Gastrocnemius medialis (tissue), 4 donors: ENCODE measurements around the gene EGFLAM. TPM values are rescaled to one million over a fixed set of nuclear protein-coding genes. Genes with fewer than 3 reads are reported as not detected.

Experiments used
- ATAC-seq, 2 donors: fragments of 150-250 bp; one replicate each; pipeline ENCODE4 v1.9.1; 2016
- DNase-seq, 2 donors: peaks; one replicate each; pipeline ENCODE4 v3.0.0-alpha.2; 2019
- H3K27ac ChIP-seq, 4 donors: fragments of 200-600 bp; sonication (generic); 1 replicate in 1 of 4; 2 replicates in 3 of 4; pipeline ENCODE4 v1.5.1; 2016 to 2018; ENCODE audit warnings: mild to moderate bottlenecking in 2 of 4, moderate library complexity in 1 of 4
- H3K27me3 ChIP-seq, 3 donors: fragments of 200-600 bp; sonication (generic) in 2 of 3; 1 replicate in 1 of 3; 2 replicates in 2 of 3; pipeline versions ENCODE4 v1.5.1 to v1.6.0; 2016 to 2019; ENCODE audit warnings: mild to moderate bottlenecking in 1 of 3, moderate library complexity in 1 of 3
- H3K36me3 ChIP-seq, 2 donors: fragments of 200-600 bp; sonication (generic) in 1 of 2; one replicate each; pipeline ENCODE4 v1.5.1; 2017 to 2018
- H3K4me1 ChIP-seq, 2 donors: fragments of 200-600 bp; sonication (generic) in 1 of 2; one replicate each; pipeline ENCODE4 v1.5.1; 2016 to 2017; ENCODE audit warnings: mild to moderate bottlenecking in 2 of 2
- H3K4me3 ChIP-seq, 4 donors: fragments of 200-600 bp; sonication (generic) in 3 of 4; 1 replicate in 1 of 4; 2 replicates in 3 of 4; pipeline ENCODE4 v1.5.1; 2016 to 2019; ENCODE audit warnings: mild to moderate bottlenecking in 2 of 4
- H3K9me3 ChIP-seq, 3 donors: fragments of 200-600 bp; sonication (generic) in 2 of 3; 1 replicate in 1 of 3; 2 replicates in 2 of 3; pipeline ENCODE4 v1.5.1; 2016 to 2019
- CTCF ChIP-seq, 5 experiments: fragments of 450-650 bp in 3 of 5; fragments of 200-600 bp in 2 of 5; sonication (generic) in 2 of 5; IDR thresholded peaks in 4 of 5; conservative IDR thresholded peaks in 1 of 5; 1 replicate in 4 of 5; 2 replicates in 1 of 5; pipeline ENCODE4 v1.5.1; 2016 to 2019; ENCODE audit warnings: antibody characterized with exemption in 5 of 5, mild to moderate bottlenecking in 3 of 5, moderate library complexity in 3 of 5
- POLR2A ChIP-seq, 2 donors: fragments of 450-650 bp; IDR thresholded peaks; one replicate each; pipeline ENCODE4 v1.6.1; 2017; ENCODE audit warnings: antibody characterized with exemption in 2 of 2, mild to moderate bottlenecking in 2 of 2, moderate library complexity in 2 of 2
- in situ Hi-C, 4 donors: fragments of 200-750 bp; cut with MboI; loops; one replicate each; pipeline versions ENCODE4 v1.15.0 to v1.8.0; 2017; ENCODE audit warnings: low sequenced_read_pairs in 4 of 4
- intact Hi-C: fragments of 100-400 bp; cut with DNase I; formaldehyde crosslinking; loops from one replicate; pipeline ENCODE4 v1.15.1; 2023; ENCODE audit warnings: low total_unique reads
- total RNA-seq, 4 donors: library from RNA; depleted of rRNA; stranded (reverse); fragments of >200 nt; gene quantifications; one replicate each; pipeline versions ENCODE4 v1.1.0 to v1.2.3, GENCODE V29; 2016

Gene EGFLAM
- total RNA-seq, 4 donors from 2014 or later, result 19.2 to 36.4 (median 32.7) TPM

DNA sequence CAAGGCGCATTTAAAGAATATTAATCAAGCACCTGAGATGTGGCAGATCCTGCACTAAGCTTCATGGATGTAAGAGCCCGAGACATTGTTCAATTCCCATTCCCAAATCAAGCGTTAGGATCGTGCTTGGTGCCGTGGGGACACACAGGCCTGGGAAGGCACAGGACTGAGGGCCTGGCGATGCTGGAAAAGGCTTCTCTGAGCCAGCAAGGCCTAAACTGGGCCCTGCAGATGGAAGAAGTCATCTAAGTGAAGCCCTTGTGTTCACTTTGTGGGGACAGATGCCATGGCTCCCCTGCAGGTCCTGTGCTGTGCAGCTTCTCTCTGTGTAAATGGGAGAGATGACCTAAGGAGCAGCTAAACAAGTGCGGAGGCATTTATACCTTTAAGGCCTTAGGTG, 214.2 kb downstream of the EGFLAM start:
- in situ Hi-C loops, result no loop called here
- Histone ChIP-seq H3K27ac (peak overlapping the region; percentile 24 to 58 (median 45)), H3K4me3 (no peak overlapping the region), H3K27me3 (no peaks in the 10 kb centered on the region), H3K4me1 (peaks cover 36% of the 10 kb centered on the region in 2 donors), H3K36me3 (no peaks in the 10 kb centered on the region), H3K9me3 (no peaks in the 10 kb centered on the region)
- intact Hi-C loops, result no loop called here
- ATAC-seq, result no peak
- TF ChIP-seq CTCF (IDR thresholded peaks at IDR 0.05 in 4 of 5, conservative IDR thresholded peaks at IDR 0.05 in 1 of 5) (no peak), POLR2A (IDR thresholded peaks at IDR 0.05) (no peak)
- DNase-seq, result no peak

DNA sequence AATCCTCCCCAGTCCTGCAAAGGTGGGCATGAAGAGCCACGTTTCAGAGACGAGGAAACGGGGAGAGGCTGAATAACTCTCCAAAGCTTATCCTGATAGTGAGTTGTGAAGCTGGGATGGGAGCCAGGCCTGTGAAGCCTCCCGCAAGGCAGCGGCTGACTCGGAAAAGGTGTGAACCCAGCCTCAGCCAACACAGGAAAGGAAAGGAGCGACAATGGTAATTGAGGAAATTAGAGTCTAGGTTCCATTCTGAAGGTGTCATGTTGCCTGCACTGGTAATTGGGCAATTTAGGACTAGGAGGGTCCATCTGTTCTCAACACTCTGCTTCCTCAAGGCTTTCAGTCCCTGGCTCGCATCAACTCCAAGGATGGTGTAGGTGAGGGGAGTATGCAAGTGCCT, 214.6 kb downstream of the EGFLAM start:
- in situ Hi-C loops (no loop called here), intact Hi-C loops (no loop called here)
- no peak for DNase-seq
- no peak for TF ChIP-seq POLR2A (IDR thresholded peaks at IDR 0.05)
- TF ChIP-seq CTCF (IDR thresholded peaks at IDR 0.05 in 4 of 5, conservative IDR thresholded peaks at IDR 0.05 in 1 of 5), result no peak
- Histone ChIP-seq H3K9me3 (no peaks in the 10 kb centered on the region), H3K36me3 (no peaks in the 10 kb centered on the region), H3K4me1 (peaks cover 31% of the 10 kb centered on the region in 2 donors), H3K4me3 (no peak overlapping the region), H3K27ac (peak overlapping the region; percentile 24 to 58 (median 45)), H3K27me3 (no peaks in the 10 kb centered on the region)
- no peak for ATAC-seq

DNA sequence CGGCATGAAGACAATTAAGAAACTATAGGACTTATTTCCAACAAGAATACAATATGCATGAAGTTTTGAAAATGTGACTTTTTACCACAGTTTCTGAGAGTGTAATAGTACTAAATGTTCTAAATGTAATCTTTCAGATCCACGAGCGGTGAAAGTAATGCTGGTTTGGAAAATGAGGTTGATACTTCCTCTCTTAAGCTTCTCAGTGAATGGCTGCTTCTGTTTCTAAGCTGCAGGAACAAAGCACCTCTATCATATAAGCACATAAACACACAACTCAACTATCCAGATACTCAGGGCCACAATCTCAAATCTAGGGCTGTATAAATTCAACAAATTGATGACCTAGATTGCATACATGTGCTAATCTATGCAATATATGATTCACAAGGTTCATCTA, 219.8 kb downstream of the EGFLAM start:
- H3K4me3 ChIP-seq, result no peak overlapping the region
- ATAC-seq (no peak), DNase-seq (no peak)
- H3K4me1 ChIP-seq, result peaks cover 4 to 6% of the 10 kb centered on the region in 2 donors
- intact Hi-C loops, result loop anchor here (5.0 kb wide), 1 partner anchor 36 kb away; no protein-coding TSS in a partner anchor
- H3K27me3 ChIP-seq, result no peaks in the 10 kb centered on the region
- no peak overlapping the region for H3K27ac ChIP-seq
- no peaks in the 10 kb centered on the region for H3K9me3 ChIP-seq
- H3K36me3 ChIP-seq, result peaks cover 0 to 43% of the 10 kb centered on the region in 2 donors
- in situ Hi-C loops, result loop anchor here in 1 of 4 donors (25.0 kb wide), 1 partner anchor 459 kb away; no protein-coding TSS in a partner anchor
- TF ChIP-seq CTCF (IDR thresholded peaks at IDR 0.05 in 4 of 5, conservative IDR thresholded peaks at IDR 0.05 in 1 of 5) (no peak), POLR2A (IDR thresholded peaks at IDR 0.05) (no peak)

DNA sequence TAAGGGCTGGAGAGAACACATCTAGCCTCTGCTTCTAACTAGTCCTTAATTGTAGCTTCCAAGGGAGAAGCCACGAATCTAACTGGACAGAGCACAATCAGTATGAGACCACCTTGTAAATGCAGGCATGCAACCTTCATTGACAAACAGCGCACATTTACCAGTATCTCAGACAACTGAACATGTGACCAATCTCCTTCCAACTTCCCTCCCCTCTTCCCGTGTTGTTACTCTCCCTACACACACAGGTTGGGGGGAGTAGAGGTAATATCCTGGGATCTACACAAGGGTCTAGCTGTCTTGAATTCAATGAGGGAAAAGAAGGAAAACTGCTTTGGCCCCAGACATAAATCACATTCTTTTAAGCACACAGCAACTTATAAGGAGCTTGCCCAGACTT, 220.5 kb downstream of the EGFLAM start:
- no peaks in the 10 kb centered on the region for H3K27me3 ChIP-seq
- H3K4me3 ChIP-seq, result no peak overlapping the region
- ATAC-seq (no peak), DNase-seq (no peak)
- no peak overlapping the region for H3K27ac ChIP-seq
- no peaks in the 10 kb centered on the region for H3K9me3 ChIP-seq
- H3K36me3 ChIP-seq, result peaks cover 0 to 50% of the 10 kb centered on the region in 2 donors
- H3K4me1 ChIP-seq, result no peaks in the 10 kb centered on the region
- TF ChIP-seq POLR2A (IDR thresholded peaks at IDR 0.05), result no peak
- intact Hi-C loops (loop anchor here (5.0 kb wide), 1 partner anchor 37 kb away; no protein-coding TSS in a partner anchor), in situ Hi-C loops (loop anchor here in 1 of 4 donors (25.0 kb wide), 1 partner anchor 458 kb away; no protein-coding TSS in a partner anchor)

DNA sequence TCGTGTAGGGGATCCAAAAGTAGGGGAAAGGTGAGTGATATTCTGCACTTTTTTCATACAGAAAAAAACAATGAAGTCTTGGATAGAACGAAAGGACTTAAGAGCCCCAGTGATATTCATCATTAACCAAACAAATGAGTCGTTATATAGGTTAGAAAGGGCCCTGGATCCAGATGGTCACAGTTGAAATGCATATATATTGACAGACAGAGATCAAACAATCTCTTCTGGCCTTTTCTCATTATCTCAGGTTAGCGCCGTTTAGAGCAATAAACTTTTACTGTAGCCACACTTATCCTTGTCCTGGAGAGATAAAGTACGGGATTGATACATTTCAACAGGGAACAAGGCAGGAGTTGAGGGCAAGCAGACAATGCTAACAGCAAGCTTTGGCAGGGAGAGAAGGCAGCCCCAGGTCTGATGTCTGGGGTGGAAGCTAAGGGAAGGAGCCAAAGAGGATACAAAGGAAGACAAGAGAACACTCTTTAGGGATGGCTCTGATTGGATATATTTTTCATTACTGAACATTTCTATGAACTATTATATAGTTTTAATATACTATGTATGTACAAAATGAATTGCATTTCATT, 221.1 kb downstream of the EGFLAM start:
- TF ChIP-seq POLR2A (IDR thresholded peaks at IDR 0.05), result no peak
- in situ Hi-C loops (loop anchor here in 1 of 4 donors (25.0 kb wide), 1 partner anchor 458 kb away; no protein-coding TSS in a partner anchor), intact Hi-C loops (loop anchor here (5.0 kb wide), 1 partner anchor 37 kb away; no protein-coding TSS in a partner anchor)
- no peak for ATAC-seq
- DNase-seq, result no peak
- Histone ChIP-seq H3K27ac (no peak overlapping the region), H3K4me3 (no peak overlapping the region), H3K27me3 (no peaks in the 10 kb centered on the region), H3K9me3 (no peaks in the 10 kb centered on the region), H3K36me3 (peaks cover 0 to 53% of the 10 kb centered on the region in 2 donors), H3K4me1 (no peaks in the 10 kb centered on the region)
